ENCODE data around the gene SORBS2.

The SORBS2 gene

DNA sequence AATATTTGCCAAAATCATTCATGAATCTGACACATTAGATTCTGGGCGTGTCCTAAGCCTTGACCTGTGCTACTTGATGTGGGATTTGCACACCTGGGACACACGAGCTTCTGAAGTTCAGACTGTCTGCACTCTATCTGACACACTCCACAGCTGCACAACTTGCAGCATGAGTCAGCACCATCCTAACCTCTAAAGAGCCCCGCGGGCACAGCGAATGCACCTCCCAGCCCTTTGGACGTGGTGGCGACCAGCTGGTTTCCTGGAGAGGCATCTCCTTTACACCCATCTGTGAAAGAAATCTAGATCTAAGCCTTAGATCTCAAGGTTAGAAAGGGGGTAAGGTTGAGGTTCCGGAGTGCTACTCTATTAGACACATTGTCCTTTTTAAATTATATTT, 69.2 kb downstream of the SORBS2 start:
- TF ChIP-seq, protein P1, sequence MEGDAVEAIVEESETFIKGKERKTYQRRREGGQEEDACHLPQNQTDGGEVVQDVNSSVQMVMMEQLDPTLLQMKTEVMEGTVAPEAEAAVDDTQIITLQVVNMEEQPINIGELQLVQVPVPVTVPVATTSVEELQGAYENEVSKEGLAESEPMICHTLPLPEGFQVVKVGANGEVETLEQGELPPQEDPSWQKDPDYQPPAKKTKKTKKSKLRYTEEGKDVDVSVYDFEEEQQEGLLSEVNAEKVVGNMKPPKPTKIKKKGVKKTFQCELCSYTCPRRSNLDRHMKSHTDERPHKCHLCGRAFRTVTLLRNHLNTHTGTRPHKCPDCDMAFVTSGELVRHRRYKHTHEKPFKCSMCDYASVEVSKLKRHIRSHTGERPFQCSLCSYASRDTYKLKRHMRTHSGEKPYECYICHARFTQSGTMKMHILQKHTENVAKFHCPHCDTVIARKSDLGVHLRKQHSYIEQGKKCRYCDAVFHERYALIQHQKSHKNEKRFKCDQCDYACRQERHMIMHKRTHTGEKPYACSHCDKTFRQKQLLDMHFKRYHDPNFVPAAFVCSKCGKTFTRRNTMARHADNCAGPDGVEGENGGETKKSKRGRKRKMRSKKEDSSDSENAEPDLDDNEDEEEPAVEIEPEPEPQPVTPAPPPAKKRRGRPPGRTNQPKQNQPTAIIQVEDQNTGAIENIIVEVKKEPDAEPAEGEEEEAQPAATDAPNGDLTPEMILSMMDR (conservative IDR thresholded peaks at IDR 0.05), result no peak
- H3K27ac ChIP-seq, result no peak overlapping the region

DNA sequence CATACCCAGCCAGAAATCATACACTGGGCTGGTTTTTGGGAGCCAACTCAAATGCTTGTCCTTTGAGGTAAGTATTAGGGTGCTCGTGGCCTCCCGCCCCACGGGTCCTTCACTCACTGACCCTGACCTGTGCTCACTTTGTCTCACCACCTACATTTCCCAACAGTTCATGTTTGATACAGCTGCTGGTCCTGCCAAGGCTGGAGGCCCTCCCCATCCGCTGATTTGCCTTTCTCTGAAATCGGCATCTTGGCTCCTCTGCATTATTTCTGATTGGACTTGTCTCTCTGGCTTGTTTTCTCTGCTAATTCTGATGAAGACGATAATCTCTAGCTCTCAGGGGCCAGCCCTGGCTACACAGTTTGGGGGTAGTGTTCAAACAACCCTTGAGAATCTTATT, 70.2 kb downstream of the SORBS2 start:
- TF ChIP-seq, protein P1 (conservative IDR thresholded peaks at IDR 0.05), result no peak
- H3K27ac ChIP-seq, result no peak overlapping the region

DNA sequence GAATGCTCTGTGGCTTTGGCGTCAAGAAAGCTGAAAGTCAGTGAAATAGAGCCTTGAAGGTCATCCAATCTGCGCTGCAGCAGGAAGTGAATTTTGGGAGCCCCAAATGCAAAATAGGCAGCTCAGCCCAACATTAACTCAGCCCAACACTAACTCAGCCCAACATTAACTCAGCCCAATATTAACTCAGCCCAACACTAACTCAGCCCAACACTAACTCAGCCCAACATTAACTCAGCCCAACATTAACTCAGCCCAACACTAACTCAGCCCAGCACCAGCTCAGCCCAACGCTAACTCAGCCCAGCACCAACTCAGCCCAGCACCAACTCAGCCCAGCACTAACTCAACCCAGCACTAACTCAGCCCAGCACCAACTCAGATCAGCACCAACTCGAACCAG, 71.5 kb downstream of the SORBS2 start:
- H3K27ac ChIP-seq, result no peak overlapping the region
- TF ChIP-seq, protein P1 (conservative IDR thresholded peaks at IDR 0.05), result no peak

DNA sequence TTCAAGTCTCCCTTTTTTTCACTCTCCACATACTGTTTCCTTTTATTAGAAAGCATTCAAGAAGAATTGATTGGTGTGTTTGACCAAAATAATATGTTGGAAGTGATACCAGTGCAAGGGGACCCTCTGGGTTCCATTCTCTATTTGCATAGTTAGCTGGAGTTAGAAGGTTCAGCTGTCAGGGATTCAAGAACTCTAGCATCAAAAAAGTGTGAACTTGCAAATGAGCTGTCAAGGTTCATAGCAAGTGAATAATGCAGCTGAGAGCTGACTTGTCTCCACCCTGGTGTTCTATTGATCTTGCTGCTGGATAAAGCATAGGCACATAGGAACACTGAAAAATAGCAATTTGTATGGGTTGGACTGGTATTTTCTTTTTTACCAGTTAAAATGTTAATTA, 73.2 kb downstream of the SORBS2 start:
- H3K27ac ChIP-seq, result no peak overlapping the region
- TF ChIP-seq, protein P1 (conservative IDR thresholded peaks at IDR 0.05), result no peak

DNA sequence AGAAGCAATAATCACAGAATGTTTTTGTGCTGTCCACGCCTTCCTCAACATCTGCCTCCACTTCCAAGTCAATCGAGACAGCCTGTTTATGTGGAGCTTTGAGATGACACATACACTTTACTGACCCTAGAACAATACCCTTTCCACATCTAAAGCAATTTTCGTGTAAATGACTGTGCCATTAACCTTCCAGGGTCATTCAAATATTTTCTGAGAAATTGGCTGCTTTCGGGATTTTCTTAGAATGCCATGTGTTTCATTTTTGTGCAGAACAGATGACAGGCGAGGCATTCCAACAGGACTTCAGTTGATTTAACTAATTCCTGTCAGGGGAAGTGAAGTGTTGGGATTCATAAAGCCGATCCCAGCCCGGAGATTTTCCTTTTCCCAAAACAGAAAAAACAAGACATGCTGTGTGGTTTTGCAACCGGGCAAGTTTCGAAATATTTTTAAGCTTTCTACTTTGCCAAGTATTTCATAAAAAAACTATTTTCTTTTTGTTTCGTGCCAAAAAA, 73.9 kb downstream of the SORBS2 start:
- TF ChIP-seq, protein P1 (conservative IDR thresholded peaks at IDR 0.05), result no peak
- no peak overlapping the region for H3K27ac ChIP-seq

DNA sequence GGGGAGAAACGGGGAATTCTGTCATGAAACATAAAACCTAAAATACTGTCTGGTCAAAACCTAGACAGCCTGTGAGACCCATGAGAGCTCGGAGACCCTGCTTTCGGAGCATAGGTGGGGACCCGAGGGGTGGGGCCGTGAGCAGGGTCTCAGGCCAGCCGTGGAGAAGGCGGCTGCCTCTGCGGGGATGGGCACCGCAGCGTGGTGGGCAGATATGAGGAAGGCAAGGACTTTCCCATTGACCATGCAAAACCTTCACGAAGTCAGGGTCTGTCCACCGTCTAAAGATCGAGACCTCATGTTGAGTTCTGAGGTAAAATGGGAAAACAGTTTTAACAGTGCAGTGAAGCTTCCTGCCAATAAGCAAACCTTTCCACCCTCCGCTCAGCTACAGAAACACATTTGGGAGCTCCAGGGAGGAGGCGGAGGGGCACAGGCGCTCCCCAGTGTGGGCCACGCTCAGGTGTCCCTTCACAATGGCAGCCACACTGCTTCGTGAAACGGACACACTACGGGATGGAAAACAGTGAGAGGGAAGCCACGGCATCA, 74.4 kb downstream of the SORBS2 start:
- no peak overlapping the region for H3K27ac ChIP-seq

DNA sequence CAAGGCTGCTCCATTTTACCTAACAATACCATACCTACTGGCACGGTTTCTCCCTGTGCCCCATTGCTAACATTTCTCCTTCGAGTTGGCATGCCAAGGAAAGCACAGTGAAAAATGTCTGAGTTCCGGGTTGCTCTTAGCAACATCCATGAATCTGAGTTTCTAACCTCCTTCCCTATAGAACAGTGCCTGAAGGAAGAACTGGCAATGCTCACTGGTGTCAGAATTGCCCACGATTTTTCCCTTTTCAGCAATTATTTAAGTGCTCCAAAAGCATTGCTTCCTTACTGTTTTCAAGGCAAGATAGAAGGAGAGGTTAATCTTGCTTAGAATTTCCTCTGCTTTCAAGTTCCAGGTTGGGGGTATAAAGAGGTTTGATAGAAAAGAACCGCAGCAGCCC, 75.1 kb downstream of the SORBS2 start:
- TF ChIP-seq, protein P1 (conservative IDR thresholded peaks at IDR 0.05), result no peak
- no peak overlapping the region for H3K27ac ChIP-seq

More for the DNA sequence above, 74.4 kb downstream of the SORBS2 start:
- TF ChIP-seq, protein P1 (conservative IDR thresholded peaks at IDR 0.05), result no peak

Measured in VCaP (cell line).